HuH-7.5 (cell line): ENCODE results near the gene ZNF593OS.

ENCODE experiments used
- DNase-seq: peaks from one replicate; pipeline ENCODE4 v3.0.0; 2011; ENCODE audit warnings: low spot score

Gene ZNF593OS

DNA sequence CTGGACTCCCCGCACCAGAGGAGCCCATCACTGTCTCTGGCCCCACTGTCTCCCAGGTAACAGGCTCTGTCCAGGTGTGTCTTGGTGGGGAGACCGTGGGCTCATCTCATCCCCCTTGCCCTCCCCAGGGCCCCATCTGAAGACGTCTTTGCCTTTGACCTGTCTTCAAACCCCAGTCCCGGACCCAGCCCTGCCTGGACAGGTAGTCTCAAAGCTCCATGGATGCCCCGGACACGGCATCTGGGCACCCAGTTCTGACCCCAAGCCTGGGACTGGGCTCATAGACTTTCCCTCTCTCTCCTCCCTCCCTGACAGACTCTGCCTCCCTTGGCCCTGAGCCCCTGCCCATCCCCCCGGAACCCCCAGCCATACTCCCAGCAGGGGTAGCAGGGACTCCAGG lies 12.5 kb upstream of the ZNF593OS start:
- no peak for DNase-seq

DNA sequence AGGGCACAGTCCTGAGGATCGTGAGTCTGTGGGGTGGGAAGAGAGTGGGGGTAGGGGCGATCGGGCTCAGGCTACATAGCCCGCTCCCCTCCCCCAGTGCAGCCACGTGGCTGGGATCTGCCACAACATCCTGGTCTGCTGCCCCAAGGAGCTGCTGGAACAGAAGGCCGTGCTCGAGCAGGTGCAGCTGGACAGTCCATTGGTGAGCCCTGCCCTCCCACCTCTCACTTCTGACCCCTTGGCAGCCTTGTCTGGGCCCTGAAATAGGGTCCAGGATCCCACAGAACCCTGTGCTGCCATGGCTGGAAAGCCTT lies 10.7 kb upstream of the ZNF593OS start:
- DNase-seq: no peak

DNA sequence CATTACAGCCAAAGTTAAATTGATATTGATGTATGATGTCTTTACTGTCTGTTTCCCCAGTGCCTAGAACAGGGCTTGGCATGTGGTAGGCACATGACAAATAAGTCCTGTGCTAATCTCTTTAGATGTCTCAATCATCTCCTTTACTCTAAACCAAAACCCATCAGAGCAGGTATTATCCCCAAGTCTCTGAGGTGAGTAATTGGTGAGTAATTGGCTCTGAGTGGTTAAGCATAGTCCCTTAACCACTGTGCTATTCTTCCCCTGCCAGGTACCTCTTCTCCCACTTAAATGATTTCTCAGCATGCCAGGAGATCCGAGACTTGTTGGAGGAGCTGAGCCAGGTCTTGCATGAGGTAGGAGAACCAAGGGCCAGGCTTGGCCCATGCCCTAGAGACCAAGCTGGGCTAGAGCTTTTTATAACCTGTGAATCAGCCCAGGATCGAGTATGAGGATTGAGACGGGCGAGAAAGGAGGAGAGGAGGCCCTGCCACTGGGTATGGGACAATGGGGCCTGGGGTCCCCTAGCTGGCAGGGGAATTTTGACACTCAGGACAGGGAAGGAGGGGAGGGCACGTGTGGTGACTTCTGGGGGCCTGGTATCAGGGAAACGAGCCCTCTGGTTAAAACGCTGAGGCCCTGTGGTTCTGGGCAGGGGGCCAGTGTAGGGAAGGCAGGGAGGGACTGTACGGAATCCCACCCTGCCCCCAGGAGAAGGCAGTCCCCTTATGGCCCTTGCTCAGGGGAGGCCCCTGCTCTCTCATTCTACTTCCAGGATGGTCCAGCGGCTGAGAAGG lies 10.2 kb upstream of the ZNF593OS start:
- DNase-seq: no peak

GRCh38 chr1:26180010-26180506 lies 8.4 kb upstream of the ZNF593OS start:
- no peak for DNase-seq

GRCh38 chr1:26177182-26177684 lies 5.6 kb upstream of the ZNF593OS start, which contains the start of gene CNKSR1:
CNKSR1 (plus strand) TSS chr1:26177491; CDS start chr1:26177548, 57 bp downstream.
- DNase-seq: no peak

- no peak for DNase-seq
Observed at GRCh38 chr1:26175346-26175745, 3.7 kb upstream of the ZNF593OS start.

DNA sequence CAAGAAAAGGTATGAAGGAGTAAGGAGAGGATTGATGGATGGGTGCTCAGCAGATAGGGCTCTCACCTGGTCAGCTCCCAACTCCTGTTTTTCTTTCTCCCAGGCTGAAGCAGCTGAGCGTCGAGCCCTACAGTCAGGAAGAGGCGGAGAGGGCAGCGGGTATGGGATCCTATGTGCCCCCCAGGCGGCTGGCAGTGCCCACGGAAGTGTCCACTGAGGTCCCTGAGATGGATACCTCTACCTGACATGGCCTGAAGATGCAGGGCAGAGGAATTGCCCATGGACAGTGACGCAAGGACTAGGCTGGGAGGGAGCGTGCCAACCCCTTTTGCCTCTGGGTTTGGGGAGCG lies 1.2 kb downstream of the ZNF593OS start:
- no peak for DNase-seq

- DNase-seq: peak; percentile 98
Observed at GRCh38 chr1:26169669-26170471, 1.8 kb downstream of the ZNF593OS start, which contains the start of gene ZNF593. ZNF593 (plus strand) TSS chr1:26169908; CDS start chr1:26169984, 76 bp downstream.

GRCh38 chr1:26169198-26169554 lies 2.5 kb downstream of the ZNF593OS start:
- DNase-seq: no peak

GRCh38 chr1:26168410-26169197 lies 3.0 kb downstream of the ZNF593OS start, which contains the start of gene C1orf232:
C1orf232 (minus strand) TSS chr1:26168963; CDS start chr1:26168499, 464 bp downstream.
- no peak for DNase-seq

GRCh38 chr1:26166719-26167281 lies 4.8 kb downstream of the ZNF593OS start:
- DNase-seq: no peak

GRCh38 chr1:26164861-26165842 lies 6.5 kb downstream of the ZNF593OS start:
- DNase-seq: no peak

GRCh38 chr1:26164036-26164860 lies 7.4 kb downstream of the ZNF593OS start:
- peak; percentile 75 for DNase-seq

- DNase-seq: no peak
Observed at GRCh38 chr1:26163684-26164035, 8.0 kb downstream of the ZNF593OS start.

- DNase-seq: no peak
Observed at GRCh38 chr1:26162220-26162709, 9.4 kb downstream of the ZNF593OS start.

DNA sequence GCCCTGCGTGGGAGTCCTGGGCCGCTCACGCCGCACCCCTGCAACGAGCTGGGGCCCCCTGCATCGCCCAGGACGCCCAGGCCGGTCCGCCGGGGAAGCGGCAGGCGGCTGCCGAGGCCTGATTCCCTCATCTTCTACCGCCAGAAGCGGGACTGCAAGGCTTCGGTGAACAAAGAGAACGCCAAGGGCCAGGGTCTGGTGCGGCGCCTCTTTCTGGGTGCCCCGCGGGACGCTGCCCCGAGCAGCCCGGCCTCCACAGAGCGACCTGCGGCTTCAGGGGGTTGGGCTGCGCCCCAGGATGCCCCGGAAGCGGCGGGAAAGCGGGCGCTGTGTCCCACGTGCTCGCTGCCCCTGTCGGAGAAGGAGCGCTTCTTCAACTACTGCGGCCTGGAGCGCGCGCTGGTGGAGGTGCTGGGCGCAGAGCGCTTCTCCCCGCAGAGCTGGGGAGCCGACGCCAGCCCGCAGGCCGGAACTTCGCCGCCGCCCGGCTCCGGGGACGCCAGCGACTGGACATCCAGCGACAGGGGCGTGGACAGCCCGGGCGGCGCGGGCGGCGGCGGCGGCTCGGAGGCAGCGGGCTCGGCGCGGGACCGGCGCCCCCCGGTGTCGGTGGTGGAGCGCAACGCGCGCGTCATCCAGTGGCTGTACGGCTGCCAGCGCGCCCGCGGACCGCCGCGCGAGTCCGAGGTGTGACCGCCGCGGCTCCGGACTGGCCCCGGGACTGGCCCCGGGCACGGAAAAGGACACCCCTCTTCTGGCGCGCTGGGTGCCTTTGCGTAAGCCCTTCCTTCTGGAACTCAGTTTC lies 10.0 kb downstream of the ZNF593OS start:
- DNase-seq: peak; percentile 65

GRCh38 chr1:26160527-26161414 lies 10.9 kb downstream of the ZNF593OS start:
- no peak for DNase-seq

DNA sequence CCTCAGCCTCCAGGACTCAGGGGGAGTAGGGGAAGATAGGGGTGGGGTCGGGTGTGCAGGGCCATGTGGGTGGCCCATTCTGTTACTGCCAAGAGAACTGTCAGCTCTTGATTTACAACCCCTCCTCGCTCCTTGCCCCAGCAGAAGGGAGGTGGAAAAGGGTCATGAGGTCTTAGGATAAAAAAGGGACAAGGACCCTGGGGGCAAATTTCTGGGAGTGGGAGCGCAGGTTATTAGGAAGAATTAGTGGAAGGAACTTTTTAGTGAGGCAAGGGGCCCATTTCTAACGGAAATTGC lies 11.9 kb downstream of the ZNF593OS start:
- no peak for DNase-seq
